Trophoblast cell (in vitro differentiated cells and primary cell): ENCODE data around the gene EIF4G2.

Experiments used
- DNase-seq, 2 donors: peaks; one replicate each; pipeline ENCODE4 v3.0.0-alpha.2; 2016
- H2AFZ ChIP-seq: 2 replicates; pipeline ENCODE4 v1.6.1; 2013; ENCODE audit warnings: low read length, moderate library complexity, mild to moderate bottlenecking; ENCODE audit not compliant: insufficient read depth, poor library complexity
- H2AK5ac ChIP-seq: 2 replicates; pipeline ENCODE4 v1.6.1; 2013; ENCODE audit warnings: mild to moderate bottlenecking, low read length
- H2BK120ac ChIP-seq: 2 replicates; pipeline ENCODE4 v1.6.1; 2013; ENCODE audit warnings: low read length, mild to moderate bottlenecking, moderate library complexity; ENCODE audit not compliant: insufficient read depth, poor library complexity
- H2BK12ac ChIP-seq: 2 replicates; pipeline ENCODE4 v1.6.1; 2013; ENCODE audit warnings: mild to moderate bottlenecking, low read length, moderate library complexity
- H2BK5ac ChIP-seq: 2 replicates; pipeline ENCODE4 v1.6.1; 2013; ENCODE audit warnings: low read length, low read depth, moderate library complexity, mild to moderate bottlenecking; ENCODE audit not compliant: poor library complexity
- H3K14ac ChIP-seq: 2 replicates; pipeline ENCODE4 v1.6.1; 2013; ENCODE audit warnings: mild to moderate bottlenecking, low read length
- H3K18ac ChIP-seq: 2 replicates; pipeline ENCODE4 v1.6.1; 2013; ENCODE audit warnings: mild to moderate bottlenecking, low read length
- H3K23ac ChIP-seq: 2 replicates; pipeline ENCODE4 v1.6.1; 2013; ENCODE audit warnings: low read length
- H3K27ac ChIP-seq: 2 replicates; pipeline ENCODE4 v1.5.1; 2013; ENCODE audit warnings: low read depth, mild to moderate bottlenecking, inconsistent platforms, low read length, moderate library complexity
- H3K27me3 ChIP-seq: 2 replicates; pipeline ENCODE4 v1.6.1; 2013; ENCODE audit warnings: inconsistent platforms, mild to moderate bottlenecking, low read length, moderate library complexity; ENCODE audit not compliant: insufficient read depth
- H3K36me3 ChIP-seq, 2 experiments: 1 replicate in 1 of 2; 2 replicates in 1 of 2; pipeline ENCODE4 v1.6.1; 2013; ENCODE audit warnings: low read length in 2 of 2, mild to moderate bottlenecking in 2 of 2, moderate library complexity in 1 of 2; ENCODE audit not compliant: insufficient read depth in 2 of 2, control insufficient read depth in 1 of 2
- H3K4ac ChIP-seq: 2 replicates; pipeline ENCODE4 v1.6.1; 2013; ENCODE audit warnings: low read depth, mild to moderate bottlenecking, low read length, moderate library complexity
- H3K4me1 ChIP-seq, 2 experiments: 1 replicate in 1 of 2; 2 replicates in 1 of 2; pipeline ENCODE4 v1.6.1; 2013; ENCODE audit warnings: low read length in 2 of 2, mild to moderate bottlenecking in 2 of 2, moderate library complexity in 1 of 2; ENCODE audit not compliant: insufficient read depth in 2 of 2, control insufficient read depth in 1 of 2
- H3K4me2 ChIP-seq: 2 replicates; pipeline ENCODE4 v1.6.1; 2013; ENCODE audit warnings: inconsistent platforms, mild to moderate bottlenecking, low read length, moderate library complexity
- H3K4me3 ChIP-seq: 2 replicates; pipeline ENCODE4 v1.5.1; 2013; ENCODE audit warnings: mild to moderate bottlenecking, low read depth, low read length, inconsistent platforms
- H3K79me1 ChIP-seq: one replicate; pipeline ENCODE4 v1.6.1; 2013; ENCODE audit warnings: low read length
- H3K79me2 ChIP-seq: 2 replicates; pipeline ENCODE4 v1.6.1; 2013; ENCODE audit warnings: low read length, mild to moderate bottlenecking; ENCODE audit not compliant: control insufficient read depth, insufficient read depth, poor library complexity
- H3K9ac ChIP-seq: 2 replicates; pipeline ENCODE4 v1.6.1; 2013; ENCODE audit warnings: mild to moderate bottlenecking, low read length
- H3K9me3 ChIP-seq: 2 replicates; pipeline ENCODE4 v1.6.1; 2013; ENCODE audit warnings: low read depth, mild to moderate bottlenecking, control low read depth, inconsistent platforms, low read length; ENCODE audit not compliant: insufficient read depth
- H4K12ac ChIP-seq: 2 replicates; pipeline ENCODE4 v1.6.1; 2013; ENCODE audit warnings: low read depth, mild to moderate bottlenecking, low read length, moderate library complexity
- H4K8ac ChIP-seq: 2 replicates; pipeline ENCODE4 v1.6.1; 2013; ENCODE audit warnings: low read depth, mild to moderate bottlenecking, low read length, moderate library complexity
- H4K91ac ChIP-seq: one replicate; pipeline ENCODE4 v1.6.1; 2013; ENCODE audit warnings: low read depth, mild to moderate bottlenecking, low read length, moderate library complexity
- WGBS: extraction: QIAGEN DNeasy Blood & Tissue Kit; methylation state at CpG from one replicate; pipeline ENCODE4 v1.1.7; 2013; ENCODE audit warnings: missing lambda C conversion rate; ENCODE audit not compliant: insufficient read length, insufficient coverage; ENCODE audit errors: extremely low coverage; 5-methylcytosine and 5-hydroxymethylcytosine counted together

EIF4G2 gene

GRCh38 chr11:10758957-10759356, 49.8 kb downstream of the EIF4G2 start:
- no peak overlapping the region for H3K14ac ChIP-seq
- no peak overlapping the region for H3K18ac ChIP-seq
- no peak overlapping the region for H3K23ac ChIP-seq
- DNase-seq: no peak
- H2BK12ac ChIP-seq: no peak overlapping the region
- no peak overlapping the region for H4K12ac ChIP-seq
- H3K9me3 ChIP-seq: no peaks in the 10 kb centered on the region
- WGBS: 100% methylated on average over 1 of the region's 1 CpG
- H3K79me1 ChIP-seq: no peaks in the 10 kb centered on the region
- H4K91ac ChIP-seq: no peak overlapping the region
- H3K4me2 ChIP-seq: no peak overlapping the region
- no peak overlapping the region for H2BK120ac ChIP-seq
- H3K9ac ChIP-seq: no peak overlapping the region
- H3K4me1 ChIP-seq: no peaks in the 10 kb centered on the region
- no peak overlapping the region for H3K4ac ChIP-seq
- no peak overlapping the region for H3K27ac ChIP-seq
- no peaks in the 10 kb centered on the region for H3K79me2 ChIP-seq
- H4K8ac ChIP-seq: no peak overlapping the region
- no peak overlapping the region for H2BK5ac ChIP-seq
- H2AK5ac ChIP-seq: no peak overlapping the region
- H3K4me3 ChIP-seq: no peak overlapping the region
- peaks cover 13 to 23% of the 10 kb centered on the region in 2 experiments for H3K36me3 ChIP-seq
- H2AFZ ChIP-seq: no peak overlapping the region
- H3K27me3 ChIP-seq: no peaks in the 10 kb centered on the region

DNA sequence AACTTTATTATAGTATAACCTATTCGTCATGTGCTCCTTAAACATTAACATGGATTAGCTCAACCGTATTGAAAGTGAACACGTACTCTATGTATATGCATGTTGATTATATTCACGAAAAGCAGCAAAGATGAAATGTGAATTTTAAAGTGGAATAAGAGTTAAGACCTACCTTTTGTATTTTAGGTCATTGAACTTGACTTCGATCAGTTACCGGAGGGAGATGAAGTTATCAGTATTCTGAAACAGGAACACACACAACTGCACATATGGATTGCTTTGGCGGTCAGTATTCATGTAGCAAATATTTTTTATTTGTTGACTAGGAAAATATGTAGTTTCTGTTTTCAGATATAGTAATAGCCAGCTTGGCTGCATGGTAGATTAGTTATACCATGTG, 56.2 kb downstream of the EIF4G2 start:
- Histone ChIP-seq H2BK120ac (no peak overlapping the region), H3K4me1 (peaks cover 2% of the 10 kb centered on the region in 2 experiments), H3K23ac (no peak overlapping the region), H2BK12ac (no peak overlapping the region), H3K4me3 (no peak overlapping the region), H2BK5ac (no peak overlapping the region), H3K27me3 (no peaks in the 10 kb centered on the region), H3K9me3 (no peaks in the 10 kb centered on the region), H3K18ac (no peak overlapping the region), H3K4me2 (no peak overlapping the region), H4K12ac (no peak overlapping the region), H4K91ac (no peak overlapping the region), H3K4ac (no peak overlapping the region), H3K79me1 (peaks cover 7% of the 10 kb centered on the region), H3K9ac (no peak overlapping the region), H3K36me3 (peaks cover 8% of the 10 kb centered on the region in 2 experiments), H3K14ac (no peak overlapping the region), H4K8ac (no peak overlapping the region), H2AK5ac (no peak overlapping the region), H2AFZ (no peak overlapping the region), H3K27ac (no peak overlapping the region), H3K79me2 (peaks cover 7% of the 10 kb centered on the region)
- no peak for DNase-seq
- no CpG with 5 or more reads among the region's 7 CpGs for WGBS

DNA sequence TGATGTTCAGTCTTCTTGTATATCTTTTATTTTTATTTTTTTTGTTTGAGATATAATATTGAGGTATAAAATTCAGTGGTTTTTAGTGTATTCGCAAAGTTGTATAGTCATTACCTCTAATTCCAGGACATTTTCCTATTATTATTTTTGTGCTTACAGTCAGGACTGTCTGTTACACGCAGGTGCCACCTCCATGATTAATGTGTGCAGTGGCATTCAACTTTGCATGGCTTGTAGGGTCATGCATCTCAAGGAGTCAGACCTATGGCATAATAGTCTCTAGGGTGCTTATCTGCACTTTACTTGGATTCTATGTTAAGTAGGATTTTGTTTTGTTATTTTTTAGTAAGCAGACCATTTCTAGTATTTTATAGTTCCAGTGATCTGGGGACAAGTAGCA, 56.7 kb downstream of the EIF4G2 start:
- H4K91ac ChIP-seq: no peak overlapping the region
- no peak overlapping the region for H3K9ac ChIP-seq
- no peaks in the 10 kb centered on the region for H3K9me3 ChIP-seq
- DNase-seq: no peak
- no peak overlapping the region for H4K8ac ChIP-seq
- H3K18ac ChIP-seq: no peak overlapping the region
- no peak overlapping the region for H3K27ac ChIP-seq
- no peak overlapping the region for H2BK120ac ChIP-seq
- no peak overlapping the region for H2AK5ac ChIP-seq
- no peak overlapping the region for H3K4me3 ChIP-seq
- no peaks in the 10 kb centered on the region for H3K27me3 ChIP-seq
- peaks cover 5% of the 10 kb centered on the region in 2 experiments for H3K36me3 ChIP-seq
- H4K12ac ChIP-seq: no peak overlapping the region
- no CpG with 5 or more reads among the region's 2 CpGs for WGBS
- no peak overlapping the region for H2BK5ac ChIP-seq
- H3K79me2 ChIP-seq: peaks cover 7% of the 10 kb centered on the region
- no peak overlapping the region for H2BK12ac ChIP-seq
- H3K4me2 ChIP-seq: peak overlapping the region; percentile 91
- peaks cover 7% of the 10 kb centered on the region for H3K79me1 ChIP-seq
- peaks cover 2% of the 10 kb centered on the region in 2 experiments for H3K4me1 ChIP-seq
- H3K4ac ChIP-seq: peak overlapping the region; percentile 41
- H2AFZ ChIP-seq: no peak overlapping the region
- no peak overlapping the region for H3K14ac ChIP-seq
- H3K23ac ChIP-seq: no peak overlapping the region

DNA sequence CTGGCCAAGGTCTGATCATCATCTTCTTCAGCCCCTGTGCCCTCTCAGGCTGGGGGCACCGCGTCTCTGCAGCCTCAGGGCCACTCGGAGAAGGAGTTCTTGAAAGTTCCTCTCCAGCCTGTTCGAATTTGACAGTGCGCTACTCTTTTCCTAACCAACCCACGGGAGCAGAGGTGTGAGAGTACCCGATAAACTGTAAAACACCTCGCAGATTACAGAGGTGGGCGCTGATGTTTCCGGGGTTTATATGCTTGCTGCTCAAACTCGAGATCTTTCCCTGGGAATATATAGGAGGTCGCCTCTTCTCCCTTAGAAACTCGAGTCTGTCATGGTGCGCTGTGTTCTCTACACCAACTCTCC, 57.2 kb downstream of the EIF4G2 start:
- no peak for DNase-seq
- Histone ChIP-seq H3K23ac (no peak overlapping the region), H3K9ac (peak overlapping the region; percentile 86), H2AFZ (peak overlapping the region; percentile 62), H4K91ac (peak overlapping the region; percentile 28), H3K4ac (no peak overlapping the region), H2BK12ac (no peak overlapping the region), H3K27me3 (no peaks in the 10 kb centered on the region), H4K8ac (peak overlapping the region; percentile 64), H4K12ac (peak overlapping the region; percentile 15), H3K4me2 (peak overlapping the region; percentile 91), H3K18ac (peak overlapping the region; percentile 63), H2BK120ac (no peak overlapping the region), H3K9me3 (no peaks in the 10 kb centered on the region), H3K14ac (peak overlapping the region; percentile 52), H3K4me1 (peaks cover 2% of the 10 kb centered on the region in 2 experiments), H3K36me3 (peaks cover 2% of the 10 kb centered on the region in 2 experiments), H2BK5ac (no peak overlapping the region), H3K79me1 (peaks cover 7% of the 10 kb centered on the region), H3K79me2 (peaks cover 7% of the 10 kb centered on the region), H3K4me3 (peak overlapping the region; percentile 90), H3K27ac (peak overlapping the region; percentile 99), H2AK5ac (peak overlapping the region; percentile 24)
- no CpG with 5 or more reads among the region's 14 CpGs for WGBS
